ENCODE data around the gene RELL1.
A peak's percentile ranks its signal among the peaks of the same experiment; 100 is the strongest.
"Not testable (repeated sequence)": the region's sequence is repeated elsewhere in the genome, so short reads cannot be mapped to it uniquely, and the experiment has no call there.

Gene RELL1

DNA sequence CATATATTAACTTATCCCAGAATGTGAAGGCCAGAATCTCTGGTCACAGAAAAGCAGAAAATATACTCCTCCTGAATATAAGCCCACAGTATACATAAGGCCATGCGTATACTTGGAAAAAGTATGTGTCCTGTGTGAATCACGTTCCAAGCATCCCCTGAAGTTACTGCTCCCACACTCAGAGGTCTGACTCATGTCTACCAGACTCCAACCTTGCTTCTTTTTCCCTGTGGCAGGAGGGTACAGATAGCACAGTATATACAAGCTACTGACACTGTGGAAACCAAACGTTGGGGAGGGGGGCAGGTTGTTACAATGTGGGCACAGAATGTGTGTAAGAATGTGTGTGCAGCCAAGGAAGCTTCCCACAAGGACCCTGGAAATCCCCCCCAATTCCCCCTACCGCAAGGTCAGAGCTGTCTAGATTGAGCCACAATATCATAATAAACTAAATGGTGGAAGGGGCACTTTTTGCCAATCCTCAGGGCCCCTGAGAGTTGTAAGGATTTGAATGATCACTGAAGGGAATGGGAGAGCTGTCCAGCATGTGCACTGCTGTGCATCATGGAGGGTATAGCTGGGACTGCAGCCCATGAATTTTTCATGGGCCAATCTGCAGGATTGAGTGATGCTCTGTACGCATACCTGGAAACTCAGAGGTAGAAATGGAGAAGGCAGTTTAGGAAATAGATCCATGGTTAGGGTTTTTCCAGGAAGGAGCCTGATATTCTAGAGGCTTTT lies 7.4 kb upstream of the RELL1 start:
- DNase-seq (ENCODE audit: low read depth, low spot score), result peak; percentile 50
- H3K27ac ChIP-seq, result no peak overlapping the region

DNA sequence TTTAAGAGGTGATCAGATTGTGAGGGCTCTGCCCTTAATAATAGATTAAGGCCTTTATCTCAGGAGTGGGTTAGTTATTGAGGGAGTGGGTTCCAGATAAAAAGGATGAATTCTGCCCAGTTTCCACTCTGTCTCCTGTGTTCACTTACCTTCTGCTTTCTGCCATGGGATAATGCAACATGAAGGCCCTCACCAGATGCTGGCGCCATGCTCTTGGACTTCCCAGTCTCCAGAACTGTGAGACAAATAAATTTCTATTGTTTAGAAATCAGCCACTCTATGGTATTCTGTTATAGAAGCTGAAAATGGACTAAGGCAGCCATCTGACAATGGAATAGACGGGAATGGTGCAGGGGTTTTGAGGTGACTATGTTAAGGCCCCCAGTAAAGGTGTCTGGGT lies 6.9 kb upstream of the RELL1 start:
- H3K27ac ChIP-seq, result no peak overlapping the region
- no peak for DNase-seq (ENCODE audit: low read depth, low spot score)

DNA sequence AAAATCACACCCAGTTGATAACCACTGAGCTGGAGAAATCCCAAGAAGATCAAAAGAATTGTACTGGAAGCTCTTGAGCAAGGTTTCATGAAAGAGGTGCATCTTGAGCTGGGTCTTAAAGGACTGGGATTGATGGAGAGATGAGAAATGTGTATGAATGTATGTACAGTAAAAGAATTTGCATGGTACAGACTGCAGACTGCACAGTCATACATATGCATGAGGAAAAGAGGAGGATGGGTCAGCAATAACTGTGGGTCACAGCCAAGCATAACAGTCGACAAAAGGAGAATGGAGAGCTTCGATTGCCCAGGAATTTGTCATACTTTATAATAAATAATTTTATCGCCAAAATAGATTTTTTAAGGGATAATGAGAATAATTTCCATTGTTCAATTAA lies 4.8 kb upstream of the RELL1 start:
- DNase-seq (ENCODE audit: low read depth, low spot score), result no peak

DNA sequence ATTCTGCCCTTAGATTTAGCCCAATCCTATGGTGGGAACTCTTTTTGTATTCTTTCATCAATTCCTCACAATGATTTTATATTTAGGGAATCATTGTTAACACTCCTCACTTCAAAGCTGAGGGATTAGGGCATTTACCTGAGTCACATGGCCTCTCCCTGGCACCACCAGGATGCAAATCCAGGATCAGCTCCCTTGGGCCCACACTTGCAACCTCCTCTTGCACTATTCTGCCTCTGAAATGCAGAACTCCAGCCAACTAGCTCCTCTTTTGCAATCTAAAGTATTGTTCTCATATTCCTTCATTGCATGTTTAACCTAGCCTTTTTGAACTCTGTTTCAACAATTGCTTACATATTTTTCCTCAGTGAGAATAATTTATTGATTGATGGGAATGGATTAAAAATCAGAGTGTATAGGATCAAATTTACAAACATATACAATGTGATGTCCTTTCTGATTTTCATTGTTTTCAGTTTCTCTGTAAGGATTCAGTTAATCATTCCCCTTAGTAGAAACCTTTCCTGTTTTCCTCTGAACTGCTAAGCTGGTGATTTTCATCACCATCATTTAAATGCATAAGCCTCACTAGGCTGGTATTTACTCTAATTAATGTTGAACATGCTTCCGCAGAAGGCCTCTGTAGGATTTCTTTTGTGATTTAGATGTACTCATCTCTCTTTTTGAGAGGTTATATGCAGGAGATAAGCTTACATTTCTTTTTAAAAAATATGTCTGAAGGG lies 3.3 kb upstream of the RELL1 start:
- DNase-seq (ENCODE audit: low read depth, low spot score), result no peak

More for the DNA sequence above, 4.8 kb upstream of the RELL1 start:
- no peak overlapping the region for H3K27ac ChIP-seq

DNA sequence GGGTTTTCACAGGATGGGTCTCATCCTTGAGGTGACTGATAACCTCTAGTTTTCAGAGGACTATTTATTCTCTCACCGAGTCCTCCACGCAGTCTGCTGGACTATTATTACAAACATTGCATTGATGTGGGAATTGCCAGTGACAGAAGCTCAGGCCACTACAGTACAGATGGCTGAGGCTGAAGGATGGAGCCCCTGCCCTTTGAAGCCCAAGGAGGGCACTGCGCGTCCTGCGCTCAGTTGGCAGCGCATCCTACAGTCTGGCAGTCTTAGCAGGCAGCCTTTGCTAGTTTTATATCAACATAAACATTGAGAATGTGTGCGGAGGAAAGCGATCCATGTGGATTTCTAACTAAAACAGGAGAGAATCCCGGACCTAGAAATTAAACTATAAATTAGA lies 1.5 kb upstream of the RELL1 start:
- H3K27ac ChIP-seq, result no peak overlapping the region
- no peak for DNase-seq (ENCODE audit: low read depth, low spot score)

More for the DNA sequence above, 3.3 kb upstream of the RELL1 start:
- H3K27ac ChIP-seq, result no peak overlapping the region

DNA sequence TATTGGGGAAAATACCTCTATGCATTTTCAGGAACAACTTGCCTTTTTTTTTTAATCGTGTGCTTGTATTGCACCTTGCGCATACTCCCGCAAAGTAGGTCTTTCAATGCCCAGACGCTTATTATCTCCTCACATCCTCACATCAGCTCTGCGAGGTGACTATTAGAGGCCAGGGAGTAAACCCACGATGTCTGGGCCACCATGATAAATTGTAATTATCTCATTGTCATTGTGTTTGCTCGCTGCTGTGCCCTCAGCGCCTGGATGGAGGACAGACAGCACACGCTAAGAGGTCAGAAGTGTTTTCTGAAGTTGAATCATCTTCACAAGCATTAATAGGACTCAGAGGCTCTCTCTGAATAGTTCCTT lies 1.0 kb upstream of the RELL1 start:
- DNase-seq (ENCODE audit: low read depth, low spot score), result no peak
- H3K27ac ChIP-seq, result peak overlapping the region; percentile 13

DNA sequence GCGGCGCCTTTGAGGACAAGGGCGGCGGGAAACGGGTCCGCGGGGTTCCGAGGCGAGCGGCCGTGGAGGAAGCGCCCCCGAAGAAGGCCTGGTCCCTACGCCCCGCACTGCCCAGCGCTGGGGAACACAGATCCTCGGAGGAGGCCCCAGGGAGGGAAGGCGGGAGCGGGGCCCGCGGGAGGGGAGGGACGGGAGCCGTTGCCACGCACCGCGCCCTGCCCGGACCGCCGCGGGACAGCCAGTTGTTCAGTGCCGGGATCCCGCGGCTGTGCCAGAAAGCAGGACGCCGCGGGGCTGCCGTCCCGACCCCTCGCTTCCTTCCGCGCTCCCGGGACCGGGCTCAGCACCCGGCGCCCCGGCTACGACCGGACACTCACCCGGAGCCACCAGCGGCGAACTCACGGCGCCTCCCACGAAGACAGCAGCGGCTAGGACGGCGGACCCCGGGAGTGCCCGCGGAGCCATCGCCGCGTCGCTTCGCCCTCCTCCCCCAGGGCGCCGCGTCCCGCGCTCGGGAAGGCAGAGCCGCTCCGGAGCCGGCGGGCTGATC lies 278 bp downstream of the RELL1 start:
- no peak for DNase-seq (ENCODE audit: low read depth, low spot score)

DNA sequence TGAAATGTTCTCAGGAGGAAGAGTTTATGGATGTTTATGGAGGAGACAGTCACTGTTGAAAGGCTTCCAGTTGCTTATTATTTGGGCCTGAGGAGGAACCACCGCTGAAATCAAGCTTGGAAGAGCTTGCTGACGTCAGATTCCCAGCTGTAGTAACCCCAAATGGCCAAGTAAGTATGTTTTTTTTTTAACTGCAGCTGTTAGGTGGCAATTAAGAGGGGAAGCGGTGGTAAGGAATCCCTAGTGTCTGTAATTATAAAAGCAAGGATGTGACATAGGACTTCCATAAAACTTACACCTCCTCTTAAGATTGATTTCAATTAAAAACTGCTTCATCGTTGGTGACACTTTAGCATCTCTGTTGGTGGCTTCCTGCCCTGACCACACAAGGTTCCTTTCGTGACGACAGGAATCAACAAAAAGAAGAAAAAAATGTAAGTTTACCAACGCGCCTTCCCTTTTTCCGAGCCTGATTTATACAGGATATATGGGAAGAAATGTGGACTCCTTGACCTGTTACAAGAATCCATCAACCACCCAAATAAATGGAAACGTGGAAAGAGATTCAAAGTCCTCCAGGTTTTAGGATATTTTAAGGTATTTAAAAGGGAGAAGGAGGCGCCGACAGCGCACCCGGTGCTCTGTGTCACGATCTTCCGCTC lies 884 bp downstream of the RELL1 start:
- peak overlapping the region; percentile 71 for H3K27ac ChIP-seq
- DNase-seq (ENCODE audit: low read depth, low spot score), result no peak

More for the DNA sequence above, 278 bp downstream of the RELL1 start:
- peak overlapping the region; percentile 71 for H3K27ac ChIP-seq

DNA sequence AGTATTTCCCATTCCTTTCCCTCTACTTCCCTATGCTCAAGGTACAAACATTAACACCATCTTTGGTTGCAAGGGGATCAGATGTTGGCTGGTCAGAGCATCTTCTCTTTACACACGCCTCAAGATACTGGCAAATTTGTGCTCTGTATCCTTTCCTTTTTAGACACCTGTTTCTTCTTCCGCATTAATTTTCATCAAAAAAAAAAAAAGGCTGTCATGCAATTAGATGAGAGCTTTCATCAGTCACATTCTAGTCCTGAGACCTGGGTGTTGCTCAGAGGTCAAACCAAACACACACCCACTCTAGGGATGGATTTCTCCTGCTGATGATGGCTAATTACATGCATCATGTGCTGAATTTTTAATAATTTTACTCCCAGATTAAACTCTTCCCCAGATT lies 2.0 kb downstream of the RELL1 start:
- no peak for DNase-seq (ENCODE audit: low read depth, low spot score)

DNA sequence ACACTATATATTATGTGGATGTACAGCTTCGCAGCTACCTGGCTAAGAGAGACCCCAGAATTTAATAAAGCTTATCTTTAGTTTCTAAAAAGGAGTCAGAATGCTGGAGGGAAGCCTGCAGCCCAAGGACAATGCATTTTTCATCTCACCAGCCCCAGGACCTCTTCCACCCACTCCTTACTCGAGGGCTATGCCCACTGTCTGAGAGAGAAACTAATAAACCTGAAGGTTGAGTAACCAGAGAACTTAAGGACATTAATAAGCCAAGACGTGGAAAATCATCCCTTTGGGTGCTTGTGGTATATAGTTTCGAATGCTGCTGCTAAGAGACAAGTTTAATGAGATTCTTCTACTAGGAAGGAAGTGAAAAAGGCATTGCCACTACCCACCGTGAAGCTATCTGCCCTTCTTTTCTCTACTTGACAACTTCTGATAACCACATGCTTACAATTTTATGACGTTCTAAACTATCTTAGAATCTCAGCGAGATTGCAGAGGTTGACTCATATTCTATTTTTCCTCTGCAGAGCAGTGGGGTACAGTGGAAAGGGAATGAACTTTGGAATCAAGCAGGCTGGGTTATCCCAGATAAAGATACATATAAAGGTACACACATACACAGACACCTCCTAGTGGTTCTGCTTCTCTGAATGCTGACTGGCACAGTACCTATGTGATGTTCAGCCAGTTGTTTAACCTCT lies 3.3 kb downstream of the RELL1 start:
- H3K27ac ChIP-seq, result no peak overlapping the region
- DNase-seq (ENCODE audit: low read depth, low spot score), result no peak

More for the DNA sequence above, 2.0 kb downstream of the RELL1 start:
- H3K27ac ChIP-seq, result no peak overlapping the region

DNA sequence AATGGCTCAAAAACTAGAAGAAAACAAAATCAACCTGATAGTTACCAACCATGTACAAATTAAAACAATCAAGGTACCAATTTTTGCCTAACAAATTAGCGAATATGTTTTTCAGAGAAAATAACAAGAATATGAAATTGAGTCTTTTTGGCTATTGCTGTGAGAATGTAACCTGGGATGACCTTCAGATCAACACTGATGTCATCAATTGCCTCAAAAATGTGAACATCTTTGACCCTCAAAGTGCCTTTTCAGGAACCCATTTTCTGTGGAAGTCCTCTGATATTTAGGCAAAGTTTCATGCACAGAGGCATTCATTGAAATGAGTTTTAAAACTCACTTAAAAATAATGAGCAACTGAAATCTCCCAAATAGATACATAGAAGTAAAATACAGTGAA lies 6.1 kb downstream of the RELL1 start:
- H3K27ac ChIP-seq, result no peak overlapping the region
- DNase-seq (ENCODE audit: low read depth, low spot score), result no peak

DNA sequence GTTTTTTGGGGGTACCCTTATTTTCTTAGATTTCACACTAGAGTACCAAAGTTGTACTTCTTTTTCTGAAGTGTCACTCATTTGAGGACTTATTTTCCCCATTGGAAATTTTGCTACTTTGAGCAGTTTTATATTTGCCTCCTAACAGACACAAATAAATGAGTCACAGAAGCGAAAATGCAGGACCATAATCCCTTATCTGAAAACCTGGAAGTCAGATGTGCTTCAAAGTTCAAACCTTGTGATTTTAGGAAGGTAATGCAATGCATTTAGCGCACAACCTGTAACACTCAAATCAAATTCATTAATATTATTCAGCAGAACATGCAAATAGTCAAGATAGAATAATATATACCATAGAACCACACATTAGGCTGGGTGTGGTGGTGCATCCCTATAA lies 6.9 kb downstream of the RELL1 start:
- no peak overlapping the region for H3K27ac ChIP-seq
- DNase-seq (ENCODE audit: low read depth, low spot score), result no peak

DNA sequence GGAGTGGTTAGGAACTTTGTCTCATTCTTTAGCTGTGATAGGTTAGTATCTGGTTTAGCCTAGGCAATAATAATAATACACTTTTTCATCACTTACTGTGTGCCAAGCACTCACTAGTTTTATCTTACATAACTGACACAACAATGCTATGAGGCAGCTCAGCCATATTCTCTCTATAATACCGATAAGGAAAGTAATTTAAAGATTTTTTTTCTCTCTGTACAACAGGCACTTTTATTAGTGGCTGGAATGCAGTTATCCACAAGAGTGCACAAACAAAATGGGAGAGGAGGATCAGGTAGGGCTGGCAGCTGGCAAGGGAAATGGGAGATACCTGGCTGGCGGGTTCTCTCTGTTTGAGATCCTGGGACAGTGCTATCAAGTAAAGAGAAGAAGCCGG lies 7.6 kb downstream of the RELL1 start:
- no peak for DNase-seq (ENCODE audit: low read depth, low spot score)
- H3K27ac ChIP-seq, result no peak overlapping the region

DNA sequence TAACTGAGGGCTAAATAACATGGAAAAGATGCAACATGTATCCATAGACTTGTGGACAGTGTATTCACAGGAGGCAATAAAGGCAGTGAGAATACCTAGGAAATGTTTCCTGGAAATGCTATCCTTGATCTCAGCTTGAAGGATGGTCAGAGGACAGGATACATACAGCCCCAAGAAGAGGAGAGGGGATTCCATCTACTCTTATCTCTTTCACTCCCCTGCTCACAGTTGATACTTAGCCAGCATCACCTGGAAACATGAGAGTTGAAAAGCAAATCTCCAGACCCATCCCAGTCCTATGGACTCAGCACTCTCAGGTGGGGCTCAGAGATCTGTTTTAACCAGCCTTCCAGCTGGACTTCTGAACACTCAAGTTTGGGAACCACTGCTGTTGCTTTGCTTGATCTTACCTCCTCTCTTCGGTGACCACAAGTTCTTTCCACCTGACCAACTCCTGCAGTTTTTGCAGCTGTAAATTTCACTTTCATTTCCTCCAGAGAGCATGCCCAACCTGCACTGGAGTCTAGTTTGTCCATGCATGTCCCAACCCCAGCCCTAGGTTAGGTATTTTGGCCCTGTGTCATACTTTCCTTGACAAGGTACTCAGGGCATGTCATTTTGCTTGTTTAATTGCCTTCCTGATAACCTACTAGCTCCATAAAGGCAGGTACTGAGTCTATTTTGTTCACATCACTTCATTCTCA lies 10.4 kb downstream of the RELL1 start:
- H3K27ac ChIP-seq, result no peak overlapping the region
- DNase-seq (ENCODE audit: low read depth, low spot score), result no peak

DNA sequence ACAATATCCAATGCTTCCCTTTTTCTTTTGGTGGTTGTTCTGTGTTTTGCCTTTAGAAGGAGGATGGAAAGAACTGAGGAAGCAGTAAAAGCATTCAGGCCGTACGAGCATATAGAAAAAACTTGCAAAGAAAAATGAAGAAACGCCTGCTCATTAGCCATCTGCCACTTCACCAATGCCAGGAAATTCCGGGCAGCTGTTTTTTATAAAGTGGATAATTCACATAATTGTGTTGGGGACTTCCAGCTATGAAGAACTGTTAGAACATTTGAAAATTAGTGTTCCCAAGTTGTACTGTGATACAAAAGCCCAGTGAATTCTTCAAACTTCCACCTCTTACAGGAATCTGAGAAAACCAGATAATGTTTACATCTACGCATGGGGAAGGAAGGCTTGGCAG lies 11.7 kb downstream of the RELL1 start:
- H3K27ac ChIP-seq, result no peak overlapping the region
- no peak for DNase-seq (ENCODE audit: low read depth, low spot score)

DNA sequence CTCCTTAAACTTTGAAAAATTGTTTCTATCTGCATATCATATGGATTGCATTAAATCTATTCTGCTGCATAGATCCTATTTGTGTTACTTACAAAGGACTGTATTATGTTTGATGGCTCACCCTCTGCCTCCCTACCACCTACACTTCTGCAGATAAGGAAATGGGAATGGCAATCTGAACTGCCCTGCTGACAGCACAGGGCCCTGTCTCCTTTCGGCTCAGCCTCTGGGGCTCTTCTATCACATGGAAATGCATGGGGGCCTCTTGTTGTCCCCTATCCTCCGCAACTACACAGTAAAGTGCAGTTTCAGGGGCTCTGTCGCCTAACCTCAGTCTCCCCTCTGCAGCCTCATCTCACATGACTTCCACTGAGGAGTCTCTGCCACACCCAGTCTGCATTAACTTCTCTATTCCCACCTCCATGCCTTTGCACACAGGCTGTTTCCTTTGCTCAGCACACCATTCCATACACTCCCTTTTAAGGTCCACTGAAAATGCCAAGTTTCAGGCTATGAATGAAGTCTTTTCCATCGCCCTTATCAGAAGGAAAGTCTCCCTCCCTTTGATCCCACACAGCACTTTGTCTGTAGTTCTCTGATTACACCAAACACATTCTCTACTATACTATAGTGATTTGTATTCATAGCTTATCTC lies 12.5 kb downstream of the RELL1 start:
- DNase-seq (ENCODE audit: low read depth, low spot score), result no peak
- H3K27ac ChIP-seq, result no peak overlapping the region

DNA sequence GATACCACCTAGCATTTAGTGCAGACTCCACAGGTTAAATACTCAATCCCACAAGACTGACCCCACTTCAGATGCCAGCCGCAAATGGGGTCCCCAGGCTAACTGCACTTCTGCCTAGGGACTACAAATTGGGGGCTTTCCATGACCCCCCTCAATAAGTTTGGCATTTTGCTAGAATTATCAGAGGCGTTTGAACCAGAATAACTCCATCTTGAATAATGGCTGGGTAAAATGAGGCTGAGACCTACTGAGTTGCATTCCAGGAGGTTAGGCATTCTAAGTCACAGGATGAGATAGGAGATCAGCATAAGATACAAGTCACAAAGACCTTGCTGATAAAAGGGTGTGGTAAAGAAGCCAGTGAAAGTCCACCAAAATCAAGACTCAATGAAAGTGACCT lies 15.1 kb downstream of the RELL1 start:
- DNase-seq (ENCODE audit: low read depth, low spot score), result no peak
- H3K27ac ChIP-seq, result no peak overlapping the region

DNA sequence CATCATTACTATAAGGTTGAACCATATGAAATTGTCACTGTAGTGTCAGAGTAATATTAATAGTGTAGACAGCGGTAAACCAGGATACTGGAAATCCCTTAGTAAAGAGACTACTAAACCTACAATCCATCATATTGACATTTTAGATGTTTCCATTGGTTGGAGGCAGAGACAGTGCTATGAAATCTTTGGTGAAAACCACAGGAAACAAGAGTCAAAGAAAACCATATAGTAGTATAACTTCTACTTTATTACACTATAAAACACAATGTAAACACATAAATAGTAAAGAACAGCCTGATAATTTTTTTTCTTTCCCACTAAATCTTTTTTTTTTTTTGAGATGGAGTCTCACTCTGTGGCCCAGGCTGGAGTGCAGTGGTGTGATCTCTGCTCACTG lies 15.9 kb downstream of the RELL1 start:
- no peak for DNase-seq (ENCODE audit: low read depth, low spot score)
- peak overlapping the region; percentile 34 for H3K27ac ChIP-seq

DNA sequence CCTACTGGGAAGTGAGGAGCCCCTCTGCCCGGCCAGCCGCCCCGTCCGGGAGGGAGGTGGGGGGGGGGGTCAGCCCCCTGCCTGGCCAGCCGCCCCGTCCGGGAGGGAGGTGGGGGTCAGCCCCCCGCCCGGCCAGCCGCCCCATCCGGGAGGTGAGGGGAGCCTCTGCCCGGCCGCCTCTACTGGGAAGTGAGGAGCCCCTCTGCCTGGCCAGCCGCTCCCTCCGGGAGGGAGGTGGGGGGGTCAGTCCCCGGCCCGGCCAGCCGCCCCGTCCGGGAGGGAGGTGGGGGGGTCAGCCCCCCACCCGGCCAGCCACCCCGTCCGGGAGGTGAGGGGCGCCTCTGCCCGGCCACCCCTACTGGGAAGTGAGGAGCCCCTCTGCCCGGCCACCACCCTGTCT lies 17.1 kb downstream of the RELL1 start:
- DNase-seq (ENCODE audit: low read depth, low spot score), result not testable (repeated sequence)
- H3K27ac ChIP-seq, result peak overlapping the region; percentile 34
